GM12874 (cell line): Measurements from ENCODE around the gene WFIKKN2.

ENCODE experiments used
- CTCF ChIP-seq: IDR thresholded peaks from 2 replicates; pipeline ENCODE4 v1.5.1; 2011; ENCODE audit warnings: low read depth, mild to moderate bottlenecking, control low read depth, low read length, moderate library complexity; ENCODE audit not compliant: insufficient read depth

WFIKKN2 gene

GRCh38 chr17:50816271-50816670, 19.1 kb upstream of the WFIKKN2 start:
- no peak for TF ChIP-seq CTCF

DNA sequence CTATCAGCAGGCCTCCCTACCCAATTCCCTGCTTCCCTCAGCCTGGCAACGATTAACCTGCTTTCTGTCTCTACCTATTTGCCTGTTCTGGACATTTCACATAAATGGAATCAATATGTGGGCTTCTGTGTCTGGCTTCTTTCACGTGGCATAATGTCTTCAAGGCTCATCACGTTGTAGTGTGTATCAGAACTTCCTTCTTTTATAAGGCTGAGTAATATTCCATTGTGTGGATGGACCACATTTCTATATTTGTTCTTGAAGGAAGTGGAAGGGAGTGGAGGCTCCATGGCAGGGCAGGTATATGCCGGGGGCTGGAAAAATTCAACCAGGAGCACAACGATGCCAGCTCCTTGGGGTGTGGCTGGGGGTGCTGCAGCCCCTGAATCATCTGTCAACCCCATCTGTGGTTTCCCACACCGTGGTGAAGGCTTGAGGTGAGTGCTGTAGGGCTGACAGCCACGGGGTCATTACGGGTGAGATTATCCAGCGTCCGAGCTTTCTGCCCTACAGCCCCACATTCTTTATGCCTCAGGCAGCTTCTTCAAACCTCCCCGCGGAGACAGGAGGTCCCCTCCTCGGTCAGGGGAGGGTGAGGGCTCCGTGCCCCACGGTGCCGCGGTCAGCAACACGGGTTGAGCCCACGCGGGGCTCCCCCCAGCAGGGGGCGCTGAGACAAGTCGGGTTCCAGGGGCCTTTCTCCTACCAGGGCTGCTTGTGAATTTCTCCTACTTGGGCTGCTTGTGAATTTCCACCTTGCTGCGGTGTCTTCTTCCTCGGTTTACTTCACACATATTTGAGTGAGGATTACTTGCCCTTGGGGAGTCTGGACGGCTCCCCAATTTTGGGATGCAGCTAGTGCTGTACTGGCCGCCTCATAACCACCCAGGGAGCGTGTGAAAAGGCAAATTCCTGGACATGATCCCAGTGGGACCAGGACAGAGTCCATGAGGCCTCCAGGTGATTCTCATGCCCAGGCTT, 18.3 kb upstream of the WFIKKN2 start:
- peak; percentile 87 for TF ChIP-seq CTCF

DNA sequence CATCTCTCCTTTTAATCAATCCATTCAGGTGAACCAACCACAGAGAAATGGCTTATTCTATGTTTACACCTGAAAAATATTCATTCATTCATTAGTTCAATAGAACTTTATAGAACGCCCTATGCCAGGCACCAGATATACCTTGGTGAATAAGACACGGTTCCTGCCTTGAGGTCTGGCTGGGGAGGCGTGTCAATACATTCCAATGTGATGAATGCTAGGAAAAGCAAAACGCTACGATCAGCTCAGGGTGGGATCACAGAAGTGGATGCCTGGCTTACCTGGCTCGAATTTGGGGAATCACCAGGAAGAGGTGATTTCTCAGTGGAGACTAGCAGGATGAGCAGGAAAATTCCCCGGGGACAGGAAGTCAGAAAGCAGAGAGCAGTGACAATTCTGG, 17.5 kb upstream of the WFIKKN2 start:
- TF ChIP-seq CTCF = no peak

DNA sequence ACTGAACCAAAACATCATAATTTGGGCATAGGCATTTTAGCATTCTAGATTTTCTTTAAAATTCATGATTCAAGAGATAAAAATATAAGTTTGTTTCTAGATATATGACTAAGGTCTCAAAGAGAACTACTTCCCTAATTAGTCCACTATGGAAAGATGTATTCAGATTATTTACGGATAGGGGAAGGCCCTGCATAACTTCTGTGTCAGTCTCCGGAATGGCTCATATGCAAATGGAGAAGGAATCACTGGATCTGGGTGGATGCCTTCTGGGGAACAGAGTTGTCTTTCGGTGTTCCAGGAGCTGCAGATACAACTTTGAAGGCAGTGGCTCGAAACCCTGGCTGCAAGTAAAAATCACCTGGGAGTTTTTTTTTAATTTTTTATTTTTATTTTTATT, 17.1 kb upstream of the WFIKKN2 start:
- no peak for TF ChIP-seq CTCF

DNA sequence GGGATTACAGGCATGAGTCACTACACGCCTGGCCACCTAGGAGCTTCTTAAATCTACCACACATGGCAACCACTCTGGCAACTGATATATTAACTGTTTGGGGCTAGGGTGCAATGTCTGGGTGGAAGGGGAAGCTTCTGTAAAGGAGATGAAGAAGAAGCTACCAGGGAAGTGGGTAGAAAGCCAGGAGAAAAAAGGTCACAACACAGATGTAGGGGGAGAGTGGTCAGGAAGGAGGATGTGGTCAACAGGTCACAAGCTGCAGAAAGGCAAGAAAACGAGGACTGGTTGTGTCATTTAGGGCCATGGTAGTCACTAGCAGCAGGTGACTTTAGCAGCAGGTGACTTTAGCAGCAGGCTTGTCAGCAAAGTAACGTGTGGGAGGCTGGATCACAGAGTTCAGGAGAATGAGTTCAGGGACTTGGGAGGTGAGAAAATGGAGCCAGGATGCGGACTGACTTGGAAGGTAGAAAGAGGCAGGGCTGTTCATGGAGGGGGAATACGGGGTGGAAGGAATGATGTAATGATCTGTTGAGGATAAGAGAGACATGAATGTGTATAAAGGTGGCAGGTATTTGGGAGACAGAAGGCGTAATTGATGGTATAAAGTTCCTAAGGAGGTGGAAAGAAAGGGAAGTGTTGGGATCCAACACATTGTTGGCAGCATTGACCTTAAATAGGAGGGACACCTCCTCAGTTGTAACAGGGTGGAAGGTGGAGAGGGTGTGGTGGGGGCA, 16.3 kb upstream of the WFIKKN2 start:
- TF ChIP-seq CTCF = no peak

- TF ChIP-seq CTCF = no peak
Measured at GRCh38 chr17:50820651-50821050, 14.7 kb upstream of the WFIKKN2 start.

DNA sequence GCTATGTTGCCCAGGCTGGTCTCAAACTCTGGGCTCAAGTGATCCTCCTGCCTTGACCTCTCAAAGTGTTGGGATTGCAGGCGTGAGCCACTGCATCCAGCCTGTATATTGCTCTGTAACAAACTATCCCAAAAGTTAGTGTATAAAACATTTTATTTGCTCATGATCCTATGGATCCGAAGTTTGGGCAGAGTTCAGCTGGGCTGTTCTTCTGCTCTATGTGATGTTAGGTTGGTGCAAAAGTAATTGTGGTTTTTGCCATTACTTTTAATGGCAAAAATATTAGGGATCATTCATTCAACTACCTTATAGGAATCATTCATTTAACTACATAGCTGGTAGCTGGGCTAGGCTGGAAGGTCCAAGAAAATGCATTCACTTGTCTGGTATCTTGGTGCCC, 12.8 kb upstream of the WFIKKN2 start:
- TF ChIP-seq CTCF = no peak
